Measurements from ENCODE around the gene RHOV.

GRCh38 chr15:40870716-40871115 lies 3.3 kb downstream of the RHOV start:
- TF ChIP-seq CTCF (conservative IDR thresholded peaks at IDR 0.05): no peak
- no peak for TF ChIP-seq ZFX (IDR thresholded peaks at IDR 0.05)

Data from C4-2B (cell line).